ENCODE results near the gene RNF130.
A peak's percentile ranks its signal among the peaks of the same experiment; 100 is the strongest.

Gene RNF130

GRCh38 chr5:180084638-180085561 is 13.3 kb upstream of the RNF130 start:
- no peaks in the 10 kb centered on the region for H3K36me3 ChIP-seq (ENCODE audit: control insufficient read depth in 2 of 2, insufficient read depth in 2 of 2, low read length in 2 of 2)
- H3K9me3 ChIP-seq (ENCODE audit: control insufficient read depth in 2 of 2, low read length in 2 of 2), result no peaks in the 10 kb centered on the region
- H3K4me1 ChIP-seq (ENCODE audit: control insufficient read depth in 2 of 2, insufficient read depth in 2 of 2, low read length in 2 of 2), result peaks cover 0 to 5% of the 10 kb centered on the region in 2 donors
- H3K4me3 ChIP-seq (ENCODE audit: low read length in 2 of 2), result peak overlapping the region in 1 of 2 donors; percentile 22
- H3K27me3 ChIP-seq (ENCODE audit: control insufficient read depth in 2 of 2, insufficient read depth in 2 of 2, low read length in 2 of 2), result no peaks in the 10 kb centered on the region
- H3K9ac ChIP-seq (ENCODE audit: low read depth in 1 of 2, low read length in 2 of 2), result no peak overlapping the region
- peak overlapping the region in 1 of 2 donors; percentile 52 for H3K27ac ChIP-seq (ENCODE audit: low read depth in 2 of 2, low read length in 2 of 2)

- no peaks in the 10 kb centered on the region for H3K36me3 ChIP-seq (ENCODE audit: control insufficient read depth in 2 of 2, insufficient read depth in 2 of 2, low read length in 2 of 2)
- no peak overlapping the region for H3K27ac ChIP-seq (ENCODE audit: low read depth in 2 of 2, low read length in 2 of 2)
- H3K27me3 ChIP-seq (ENCODE audit: control insufficient read depth in 2 of 2, insufficient read depth in 2 of 2, low read length in 2 of 2), result no peaks in the 10 kb centered on the region
- peaks cover 0 to 5% of the 10 kb centered on the region in 2 donors for H3K4me1 ChIP-seq (ENCODE audit: control insufficient read depth in 2 of 2, insufficient read depth in 2 of 2, low read length in 2 of 2)
- no peak overlapping the region for H3K9ac ChIP-seq (ENCODE audit: low read depth in 1 of 2, low read length in 2 of 2)
- H3K9me3 ChIP-seq (ENCODE audit: control insufficient read depth in 2 of 2, low read length in 2 of 2), result no peaks in the 10 kb centered on the region
- no peak overlapping the region for H3K4me3 ChIP-seq (ENCODE audit: low read length in 2 of 2)
These were observed 12.0 kb upstream of the RNF130 start for GRCh38 chr5:180083529-180084060.

GRCh38 chr5:180082633-180083420 is 11.3 kb upstream of the RNF130 start:
- no peak overlapping the region for H3K27ac ChIP-seq (ENCODE audit: low read depth in 2 of 2, low read length in 2 of 2)
- H3K9me3 ChIP-seq (ENCODE audit: control insufficient read depth in 2 of 2, low read length in 2 of 2), result no peaks in the 10 kb centered on the region
- no peaks in the 10 kb centered on the region for H3K27me3 ChIP-seq (ENCODE audit: control insufficient read depth in 2 of 2, insufficient read depth in 2 of 2, low read length in 2 of 2)
- H3K4me1 ChIP-seq (ENCODE audit: control insufficient read depth in 2 of 2, insufficient read depth in 2 of 2, low read length in 2 of 2), result peaks cover 0 to 5% of the 10 kb centered on the region in 2 donors
- H3K36me3 ChIP-seq (ENCODE audit: control insufficient read depth in 2 of 2, insufficient read depth in 2 of 2, low read length in 2 of 2), result no peaks in the 10 kb centered on the region
- no peak overlapping the region for H3K4me3 ChIP-seq (ENCODE audit: low read length in 2 of 2)
- H3K9ac ChIP-seq (ENCODE audit: low read depth in 1 of 2, low read length in 2 of 2), result no peak overlapping the region

GRCh38 chr5:180081481-180081880 is 9.9 kb upstream of the RNF130 start:
- Histone ChIP-seq H3K27ac (ENCODE audit: low read depth in 2 of 2, low read length in 2 of 2) (no peak overlapping the region), H3K4me3 (ENCODE audit: low read length in 2 of 2) (no peak overlapping the region), H3K36me3 (ENCODE audit: control insufficient read depth in 2 of 2, insufficient read depth in 2 of 2, low read length in 2 of 2) (no peaks in the 10 kb centered on the region), H3K9ac (ENCODE audit: low read depth in 1 of 2, low read length in 2 of 2) (no peak overlapping the region), H3K27me3 (ENCODE audit: control insufficient read depth in 2 of 2, insufficient read depth in 2 of 2, low read length in 2 of 2) (no peaks in the 10 kb centered on the region), H3K9me3 (ENCODE audit: control insufficient read depth in 2 of 2, low read length in 2 of 2) (no peaks in the 10 kb centered on the region), H3K4me1 (ENCODE audit: control insufficient read depth in 2 of 2, insufficient read depth in 2 of 2, low read length in 2 of 2) (peaks cover 0 to 5% of the 10 kb centered on the region in 2 donors)

- Histone ChIP-seq H3K9ac (ENCODE audit: low read depth in 1 of 2, low read length in 2 of 2) (no peak overlapping the region), H3K4me3 (ENCODE audit: low read length in 2 of 2) (no peak overlapping the region), H3K27ac (ENCODE audit: low read depth in 2 of 2, low read length in 2 of 2) (no peak overlapping the region), H3K9me3 (ENCODE audit: control insufficient read depth in 2 of 2, low read length in 2 of 2) (no peaks in the 10 kb centered on the region), H3K27me3 (ENCODE audit: control insufficient read depth in 2 of 2, insufficient read depth in 2 of 2, low read length in 2 of 2) (no peaks in the 10 kb centered on the region), H3K4me1 (ENCODE audit: control insufficient read depth in 2 of 2, insufficient read depth in 2 of 2, low read length in 2 of 2) (peaks cover 0 to 5% of the 10 kb centered on the region in 2 donors), H3K36me3 (ENCODE audit: control insufficient read depth in 2 of 2, insufficient read depth in 2 of 2, low read length in 2 of 2) (no peaks in the 10 kb centered on the region)
These were observed 9.1 kb upstream of the RNF130 start for GRCh38 chr5:180080486-180081280.

GRCh38 chr5:180079702-180080466 is 8.3 kb upstream of the RNF130 start:
- H3K27me3 ChIP-seq (ENCODE audit: control insufficient read depth in 2 of 2, insufficient read depth in 2 of 2, low read length in 2 of 2), result no peaks in the 10 kb centered on the region
- H3K9ac ChIP-seq (ENCODE audit: low read depth in 1 of 2, low read length in 2 of 2), result no peak overlapping the region
- no peak overlapping the region for H3K4me3 ChIP-seq (ENCODE audit: low read length in 2 of 2)
- H3K27ac ChIP-seq (ENCODE audit: low read depth in 2 of 2, low read length in 2 of 2), result no peak overlapping the region
- no peaks in the 10 kb centered on the region for H3K9me3 ChIP-seq (ENCODE audit: control insufficient read depth in 2 of 2, low read length in 2 of 2)
- H3K36me3 ChIP-seq (ENCODE audit: control insufficient read depth in 2 of 2, insufficient read depth in 2 of 2, low read length in 2 of 2), result no peaks in the 10 kb centered on the region
- H3K4me1 ChIP-seq (ENCODE audit: control insufficient read depth in 2 of 2, insufficient read depth in 2 of 2, low read length in 2 of 2), result peaks cover 0 to 3% of the 10 kb centered on the region in 2 donors

- H3K9ac ChIP-seq (ENCODE audit: low read depth in 1 of 2, low read length in 2 of 2), result no peak overlapping the region
- H3K9me3 ChIP-seq (ENCODE audit: control insufficient read depth in 2 of 2, low read length in 2 of 2), result no peaks in the 10 kb centered on the region
- H3K27ac ChIP-seq (ENCODE audit: low read depth in 2 of 2, low read length in 2 of 2), result no peak overlapping the region
- H3K27me3 ChIP-seq (ENCODE audit: control insufficient read depth in 2 of 2, insufficient read depth in 2 of 2, low read length in 2 of 2), result no peaks in the 10 kb centered on the region
- no peak overlapping the region for H3K4me3 ChIP-seq (ENCODE audit: low read length in 2 of 2)
- H3K36me3 ChIP-seq (ENCODE audit: control insufficient read depth in 2 of 2, insufficient read depth in 2 of 2, low read length in 2 of 2), result no peaks in the 10 kb centered on the region
- no peaks in the 10 kb centered on the region for H3K4me1 ChIP-seq (ENCODE audit: control insufficient read depth in 2 of 2, insufficient read depth in 2 of 2, low read length in 2 of 2)
These were observed 6.8 kb upstream of the RNF130 start for GRCh38 chr5:180078348-180078747.

- H3K4me1 ChIP-seq (ENCODE audit: control insufficient read depth in 2 of 2, insufficient read depth in 2 of 2, low read length in 2 of 2), result no peaks in the 10 kb centered on the region
- H3K27me3 ChIP-seq (ENCODE audit: control insufficient read depth in 2 of 2, insufficient read depth in 2 of 2, low read length in 2 of 2), result no peaks in the 10 kb centered on the region
- H3K27ac ChIP-seq (ENCODE audit: low read depth in 2 of 2, low read length in 2 of 2), result no peak overlapping the region
These were observed 6.2 kb upstream of the RNF130 start for GRCh38 chr5:180077594-180078284.

GRCh38 chr5:180075703-180076102 is 4.1 kb upstream of the RNF130 start:
- H3K27ac ChIP-seq (ENCODE audit: low read depth in 2 of 2, low read length in 2 of 2), result no peak overlapping the region
- peaks cover under 1 to 6% of the 10 kb centered on the region in 2 donors for H3K4me1 ChIP-seq (ENCODE audit: control insufficient read depth in 2 of 2, insufficient read depth in 2 of 2, low read length in 2 of 2)
- no peak overlapping the region for H3K4me3 ChIP-seq (ENCODE audit: low read length in 2 of 2)
- H3K36me3 ChIP-seq (ENCODE audit: control insufficient read depth in 2 of 2, insufficient read depth in 2 of 2, low read length in 2 of 2), result no peaks in the 10 kb centered on the region
- no peaks in the 10 kb centered on the region for H3K27me3 ChIP-seq (ENCODE audit: control insufficient read depth in 2 of 2, insufficient read depth in 2 of 2, low read length in 2 of 2)
- H3K9ac ChIP-seq (ENCODE audit: low read depth in 1 of 2, low read length in 2 of 2), result no peak overlapping the region
- H3K9me3 ChIP-seq (ENCODE audit: control insufficient read depth in 2 of 2, low read length in 2 of 2), result no peaks in the 10 kb centered on the region

More at GRCh38 chr5:180077594-180078284, 6.2 kb upstream of the RNF130 start:
- Histone ChIP-seq H3K9ac (ENCODE audit: low read depth in 1 of 2, low read length in 2 of 2) (no peak overlapping the region), H3K4me3 (ENCODE audit: low read length in 2 of 2) (no peak overlapping the region), H3K9me3 (ENCODE audit: control insufficient read depth in 2 of 2, low read length in 2 of 2) (no peaks in the 10 kb centered on the region), H3K36me3 (ENCODE audit: control insufficient read depth in 2 of 2, insufficient read depth in 2 of 2, low read length in 2 of 2) (no peaks in the 10 kb centered on the region)
